ENCODE results near the gene RAB6B. TPM values are rescaled to one million over a fixed set of nuclear protein-coding genes. Genes with fewer than 3 reads are reported as not detected.

The RAB6B gene
- total and polyA plus RNA-seq, 4 experiments from 2014 or later: 0.34 to 1.8 (median 0.46) TPM

DNA sequence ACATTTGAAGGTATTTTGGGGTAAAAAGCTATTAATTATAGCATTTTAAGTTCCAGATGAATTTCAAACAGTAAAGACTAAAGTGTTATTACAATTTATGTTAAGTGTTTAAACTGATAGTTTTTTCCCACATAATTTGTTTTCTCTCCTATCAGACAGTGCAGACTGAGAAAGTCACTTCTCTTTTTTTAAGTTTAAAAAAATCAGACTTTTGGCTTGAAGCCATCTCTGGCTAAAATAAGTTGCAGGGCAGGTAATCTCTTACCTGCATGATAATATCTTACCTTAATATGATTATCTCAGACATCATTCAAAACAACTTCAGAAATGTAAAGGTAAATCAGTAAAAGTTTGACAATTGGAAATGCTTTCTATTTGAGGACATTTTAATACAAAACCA lies 21.5 kb upstream of the RAB6B start:
- POLR2A ChIA-PET (ENCODE audit: partially characterized antibody): no interaction called here

DNA sequence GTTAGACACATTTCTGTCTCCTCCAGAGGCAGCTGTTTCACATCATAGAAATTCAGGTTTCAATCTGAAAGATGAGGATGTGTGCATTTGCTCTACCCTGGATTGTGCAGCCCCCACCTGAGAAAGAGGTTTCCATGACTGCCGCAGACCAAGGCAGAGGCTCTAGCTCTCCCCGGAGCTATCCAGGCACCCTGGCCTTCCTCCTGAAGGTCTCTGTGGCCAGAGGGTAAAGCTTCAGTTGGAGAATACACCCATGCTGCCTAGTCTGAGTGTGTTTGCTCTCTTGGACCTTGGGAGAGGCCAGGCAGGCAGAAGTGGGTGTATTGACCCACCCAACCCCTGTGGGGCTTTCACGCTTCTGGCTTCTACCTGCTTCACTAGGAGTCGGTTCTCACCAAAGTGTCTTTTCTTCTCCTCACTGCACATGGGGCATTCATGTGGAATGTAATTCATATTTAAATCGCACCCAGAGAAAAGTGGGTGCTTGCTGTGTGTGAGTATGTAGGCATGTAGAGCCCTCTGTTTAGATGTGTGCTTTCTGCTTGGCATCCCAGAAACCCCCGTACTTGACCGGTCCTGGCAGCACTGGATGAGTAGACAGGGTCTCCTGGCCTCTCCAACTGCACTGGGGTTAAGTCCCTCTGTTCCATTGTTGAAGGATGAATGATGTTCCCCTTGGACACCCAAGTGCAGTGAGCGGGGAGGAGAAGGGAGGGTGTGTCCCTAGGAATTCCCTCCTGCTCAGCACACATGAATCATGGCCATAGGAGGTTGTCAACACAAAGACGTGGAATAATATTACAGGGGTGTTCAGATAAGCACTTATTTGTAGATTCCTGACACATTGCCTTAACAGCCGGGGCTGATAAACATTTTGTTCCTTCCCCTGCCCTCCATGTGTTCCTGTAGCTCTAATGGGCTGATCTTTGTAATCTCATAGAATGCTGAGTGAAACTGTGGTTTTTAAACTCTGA lies 20.3 kb upstream of the RAB6B start:
- Histone ChIP-seq H3K27ac (ENCODE audit: low read depth, low read length) (no peak overlapping the region), H3K4me1 (ENCODE audit: insufficient read depth, low read length) (no peaks in the 10 kb centered on the region), H3K4me3 (ENCODE audit: low read length in 2 of 2) (no peak overlapping the region), H3K9me3 (ENCODE audit: control insufficient read depth in 1 of 2, low read length in 2 of 2) (no peaks in the 10 kb centered on the region), H3K27me3 (ENCODE audit: insufficient read depth, low read length) (peaks cover 16% of the 10 kb centered on the region), H3K36me3 (ENCODE audit: insufficient read depth, low read length) (no peaks in the 10 kb centered on the region)
- CTCF ChIA-PET (ENCODE audit: partially characterized antibody): interaction anchor here (0.5 kb wide), 1 partner anchor 245 kb away, joined by 3 read pairs; no protein-coding TSS in a partner anchor
- peaks cover 17 to 21% of the 10 kb centered on the region in 2 donors for H3K27me3 Mint-ChIP-seq
- peaks cover 0 to 7% (median 2%) of the 10 kb centered on the region in 8 donors for H3K9me3 Mint-ChIP-seq
- DNase-seq: no peak
- POLR2A ChIA-PET (ENCODE audit: partially characterized antibody): no interaction called here
- no peaks in the 10 kb centered on the region for H3K36me3 Mint-ChIP-seq
- H3K4me3 Mint-ChIP-seq: no peak overlapping the region
- no peak overlapping the region for H3K27ac Mint-ChIP-seq
- H3K4me1 Mint-ChIP-seq: no peaks in the 10 kb centered on the region
- intact Hi-C loops (cut with micrococcal nuclease): no loop called here

More for the DNA sequence above, 21.5 kb upstream of the RAB6B start:
- peaks cover 17 to 22% of the 10 kb centered on the region in 2 donors for H3K27me3 Mint-ChIP-seq
- intact Hi-C loops (cut with micrococcal nuclease): no loop called here
- no peaks in the 10 kb centered on the region for H3K4me1 Mint-ChIP-seq
- no peak for DNase-seq
- Histone ChIP-seq H3K9me3 (ENCODE audit: control insufficient read depth in 1 of 2, low read length in 2 of 2) (no peaks in the 10 kb centered on the region), H3K4me3 (ENCODE audit: low read length in 2 of 2) (no peak overlapping the region), H3K27me3 (ENCODE audit: insufficient read depth, low read length) (peaks cover 16% of the 10 kb centered on the region), H3K36me3 (ENCODE audit: insufficient read depth, low read length) (no peaks in the 10 kb centered on the region), H3K27ac (ENCODE audit: low read depth, low read length) (no peak overlapping the region), H3K4me1 (ENCODE audit: insufficient read depth, low read length) (no peaks in the 10 kb centered on the region)
- H3K9me3 Mint-ChIP-seq: peaks cover 0 to 7% (median 2%) of the 10 kb centered on the region in 8 donors
- H3K4me3 Mint-ChIP-seq: no peak overlapping the region
- CTCF ChIA-PET (ENCODE audit: partially characterized antibody): no interaction called here
- H3K36me3 Mint-ChIP-seq: no peaks in the 10 kb centered on the region
- H3K27ac Mint-ChIP-seq: no peak overlapping the region

DNA sequence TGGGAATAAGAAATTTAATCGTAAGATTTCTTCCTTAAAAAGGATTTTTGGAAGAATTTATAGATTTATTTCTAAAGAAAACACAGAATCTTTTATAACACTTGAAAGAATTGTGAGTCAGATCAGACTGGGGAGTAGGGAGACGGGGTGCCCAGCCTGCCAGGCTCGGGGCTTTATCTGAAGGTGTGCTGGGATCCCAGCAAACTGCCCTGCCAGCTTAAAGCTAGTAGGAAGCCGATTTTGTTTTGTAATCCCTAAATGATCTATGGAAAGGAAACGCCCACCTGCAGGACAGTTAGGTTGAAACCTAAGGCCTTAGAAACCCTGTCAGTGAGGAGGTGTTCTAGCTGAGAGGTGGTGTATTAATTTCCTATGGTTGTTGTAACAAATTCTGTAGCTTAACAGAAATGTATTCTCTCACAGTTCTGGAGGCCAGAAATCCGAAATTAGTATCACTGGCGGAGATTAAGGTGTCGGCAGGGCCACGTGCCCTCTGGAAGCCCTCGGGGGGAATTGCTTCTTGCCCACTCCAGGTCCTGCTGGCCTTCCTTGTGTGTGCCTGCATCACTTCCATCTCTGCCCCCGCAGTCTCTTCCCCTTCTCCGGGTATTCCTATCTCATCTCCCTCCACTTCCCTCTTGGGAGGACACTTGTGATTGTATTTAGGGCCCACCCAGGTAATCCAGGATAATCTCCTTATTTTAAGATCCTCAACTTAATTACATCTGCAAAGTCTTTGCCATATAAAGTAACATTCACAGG lies 19.3 kb upstream of the RAB6B start:
- ChIA-PET POLR2A (ENCODE audit: partially characterized antibody) (no interaction called here), CTCF (ENCODE audit: partially characterized antibody) (no interaction called here)
- Mint-ChIP-seq H3K4me3 (no peak overlapping the region), H3K27ac (no peak overlapping the region), H3K27me3 (peaks cover 18 to 23% of the 10 kb centered on the region in 2 donors), H3K4me1 (no peaks in the 10 kb centered on the region), H3K36me3 (no peaks in the 10 kb centered on the region), H3K9me3 (peaks cover 0 to 7% (median 2%) of the 10 kb centered on the region in 8 donors)
- Histone ChIP-seq H3K27me3 (ENCODE audit: insufficient read depth, low read length) (peaks cover 16% of the 10 kb centered on the region), H3K4me1 (ENCODE audit: insufficient read depth, low read length) (no peaks in the 10 kb centered on the region), H3K4me3 (ENCODE audit: low read length in 2 of 2) (no peak overlapping the region), H3K27ac (ENCODE audit: low read depth, low read length) (no peak overlapping the region), H3K9me3 (ENCODE audit: control insufficient read depth in 1 of 2, low read length in 2 of 2) (no peaks in the 10 kb centered on the region), H3K36me3 (ENCODE audit: insufficient read depth, low read length) (no peaks in the 10 kb centered on the region)
- no peak for DNase-seq
- intact Hi-C loops (cut with micrococcal nuclease): no loop called here

DNA sequence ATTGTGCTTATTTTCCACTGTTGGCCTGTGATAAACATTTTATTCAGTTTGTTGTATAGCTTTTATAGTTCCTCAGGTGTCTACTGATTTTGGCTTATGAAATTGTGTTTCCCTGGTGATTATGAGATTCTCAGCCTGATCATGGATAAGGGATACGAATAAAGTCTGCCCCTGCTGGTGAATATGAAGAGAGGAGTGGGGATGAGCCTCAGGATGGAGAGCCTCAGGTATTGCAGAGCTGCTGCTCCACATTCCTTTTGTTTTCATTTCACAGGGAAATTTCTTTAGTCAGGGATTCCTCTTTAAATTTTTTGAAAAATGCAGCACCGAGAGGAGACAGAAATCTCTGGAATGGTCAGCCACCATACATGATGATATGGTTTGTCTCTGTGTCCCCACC lies 14.7 kb upstream of the RAB6B start:
- H3K36me3 Mint-ChIP-seq: no peaks in the 10 kb centered on the region
- H3K4me3 Mint-ChIP-seq: no peak overlapping the region
- no peak overlapping the region for H3K27ac Mint-ChIP-seq
- H3K27me3 ChIP-seq (ENCODE audit: insufficient read depth, low read length): peaks cover 7% of the 10 kb centered on the region
- H3K9me3 ChIP-seq (ENCODE audit: control insufficient read depth in 1 of 2, low read length in 2 of 2): no peaks in the 10 kb centered on the region
- H3K27me3 Mint-ChIP-seq: peaks cover 9% of the 10 kb centered on the region in 2 donors
- ChIA-PET POLR2A (ENCODE audit: partially characterized antibody) (no interaction called here), CTCF (ENCODE audit: partially characterized antibody) (no interaction called here)
- DNase-seq: no peak
- H3K36me3 ChIP-seq (ENCODE audit: insufficient read depth, low read length): no peaks in the 10 kb centered on the region
- H3K4me3 ChIP-seq (ENCODE audit: low read length in 2 of 2): no peak overlapping the region
- no peaks in the 10 kb centered on the region for H3K4me1 ChIP-seq (ENCODE audit: insufficient read depth, low read length)
- intact Hi-C loops (cut with micrococcal nuclease): no loop called here
- H3K4me1 Mint-ChIP-seq: no peaks in the 10 kb centered on the region
- H3K27ac ChIP-seq (ENCODE audit: low read depth, low read length): no peak overlapping the region
- no peaks in the 10 kb centered on the region for H3K9me3 Mint-ChIP-seq

DNA sequence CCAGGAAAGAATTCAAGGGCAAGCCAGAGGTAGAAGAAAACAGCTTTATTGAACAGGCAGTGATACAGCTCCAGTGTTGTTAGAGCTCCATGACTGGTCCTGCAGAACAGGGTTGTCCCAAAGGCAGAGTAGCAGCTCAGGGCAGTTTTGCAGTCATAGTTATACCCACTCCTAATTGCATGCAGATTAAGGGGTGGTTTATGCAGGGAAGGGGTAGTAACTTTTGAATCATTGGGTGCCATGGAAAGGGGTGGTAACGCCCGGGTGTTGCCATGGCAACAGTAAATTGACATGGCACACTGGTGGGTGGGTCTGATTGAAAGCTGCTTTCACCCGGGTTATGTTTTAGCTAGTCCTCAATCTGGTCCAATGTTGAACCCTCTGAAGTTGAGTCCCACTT lies 9.7 kb upstream of the RAB6B start:
- H3K27ac ChIP-seq (ENCODE audit: low read depth, low read length): no peak overlapping the region
- DNase-seq: no peak
- intact Hi-C loops (cut with micrococcal nuclease): no loop called here
- Mint-ChIP-seq H3K4me1 (no peaks in the 10 kb centered on the region), H3K4me3 (no peak overlapping the region), H3K9me3 (peaks cover 0 to 10% (median 6%) of the 10 kb centered on the region in 8 donors), H3K27ac (no peak overlapping the region), H3K27me3 (peaks cover 3 to 9% of the 10 kb centered on the region in 2 donors), H3K36me3 (no peaks in the 10 kb centered on the region)
- H3K4me3 ChIP-seq (ENCODE audit: low read length in 2 of 2): no peak overlapping the region
- POLR2A ChIA-PET (ENCODE audit: partially characterized antibody): no interaction called here
- H3K36me3 ChIP-seq (ENCODE audit: insufficient read depth, low read length): no peaks in the 10 kb centered on the region
- CTCF ChIA-PET (ENCODE audit: partially characterized antibody): no interaction called here
- no peaks in the 10 kb centered on the region for H3K9me3 ChIP-seq (ENCODE audit: control insufficient read depth in 1 of 2, low read length in 2 of 2)
- no peaks in the 10 kb centered on the region for H3K27me3 ChIP-seq (ENCODE audit: insufficient read depth, low read length)
- H3K4me1 ChIP-seq (ENCODE audit: insufficient read depth, low read length): no peaks in the 10 kb centered on the region

DNA sequence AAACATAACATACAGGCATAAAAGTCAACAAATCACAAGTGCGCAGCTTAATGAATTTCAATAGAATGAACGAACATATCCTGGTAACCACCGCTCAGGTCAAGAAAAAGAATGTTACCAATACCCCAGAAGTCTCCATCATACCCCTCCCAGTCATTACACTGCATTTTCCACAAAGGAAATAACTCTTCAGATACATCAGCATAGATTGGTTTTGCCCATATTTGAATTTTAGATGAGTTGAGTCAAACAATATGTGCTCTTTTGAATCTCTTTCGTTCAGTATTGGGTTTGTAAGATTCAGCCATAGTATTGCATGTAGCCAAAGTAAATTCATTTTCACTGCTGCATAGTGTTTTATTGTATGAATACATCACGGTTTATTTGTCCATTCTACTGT lies 6.2 kb upstream of the RAB6B start:
- Mint-ChIP-seq H3K4me3 (no peak overlapping the region), H3K27ac (no peak overlapping the region), H3K27me3 (peaks cover 12 to 15% of the 10 kb centered on the region in 2 donors), H3K9me3 (peaks cover 0 to 10% (median 6%) of the 10 kb centered on the region in 8 donors), H3K36me3 (no peaks in the 10 kb centered on the region), H3K4me1 (peaks cover 0 to 5% (median 1%) of the 10 kb centered on the region in 4 donors)
- POLR2A ChIA-PET (ENCODE audit: partially characterized antibody): no interaction called here
- no peak overlapping the region for H3K27ac ChIP-seq (ENCODE audit: low read depth, low read length)
- CTCF ChIA-PET (ENCODE audit: partially characterized antibody): no interaction called here
- no peaks in the 10 kb centered on the region for H3K9me3 ChIP-seq (ENCODE audit: control insufficient read depth in 1 of 2, low read length in 2 of 2)
- no peaks in the 10 kb centered on the region for H3K36me3 ChIP-seq (ENCODE audit: insufficient read depth, low read length)
- H3K27me3 ChIP-seq (ENCODE audit: insufficient read depth, low read length): no peaks in the 10 kb centered on the region
- no peaks in the 10 kb centered on the region for H3K4me1 ChIP-seq (ENCODE audit: insufficient read depth, low read length)
- no peak overlapping the region for H3K4me3 ChIP-seq (ENCODE audit: low read length in 2 of 2)
- no peak for DNase-seq
- intact Hi-C loops (cut with micrococcal nuclease): no loop called here

DNA sequence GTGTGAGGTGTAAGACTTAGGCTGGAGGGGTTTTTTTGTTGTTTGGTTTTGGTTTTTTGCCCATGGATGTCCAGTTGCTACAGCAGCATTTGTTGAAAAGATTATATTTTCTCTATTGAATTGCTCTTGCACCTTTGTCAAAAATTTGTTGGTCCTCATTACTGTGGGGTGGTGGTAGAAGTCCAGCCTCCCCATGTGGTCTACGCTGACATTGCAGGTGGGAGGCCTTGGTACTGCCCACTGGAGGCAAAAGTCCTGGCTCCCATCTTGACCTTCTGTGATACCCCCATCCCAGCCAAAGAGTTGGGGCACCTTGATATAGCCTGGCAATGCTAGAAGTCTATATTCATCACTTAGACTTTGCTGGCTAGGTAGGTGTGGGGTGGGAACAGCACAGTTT lies 5.4 kb upstream of the RAB6B start:
- Histone ChIP-seq H3K9me3 (ENCODE audit: control insufficient read depth in 1 of 2, low read length in 2 of 2) (no peaks in the 10 kb centered on the region), H3K27ac (ENCODE audit: low read depth, low read length) (no peak overlapping the region), H3K27me3 (ENCODE audit: insufficient read depth, low read length) (no peaks in the 10 kb centered on the region), H3K36me3 (ENCODE audit: insufficient read depth, low read length) (no peaks in the 10 kb centered on the region), H3K4me3 (ENCODE audit: low read length in 2 of 2) (no peak overlapping the region), H3K4me1 (ENCODE audit: insufficient read depth, low read length) (no peaks in the 10 kb centered on the region)
- Mint-ChIP-seq H3K27me3 (peaks cover 16 to 22% of the 10 kb centered on the region in 2 donors), H3K4me1 (peaks cover 0 to 10% (median 5%) of the 10 kb centered on the region in 4 donors), H3K36me3 (no peaks in the 10 kb centered on the region), H3K27ac (no peak overlapping the region), H3K9me3 (peaks cover 0 to 10% (median 6%) of the 10 kb centered on the region in 8 donors), H3K4me3 (no peak overlapping the region)
- CTCF ChIA-PET (ENCODE audit: partially characterized antibody): no interaction called here
- DNase-seq: no peak
- POLR2A ChIA-PET (ENCODE audit: partially characterized antibody): no interaction called here
- intact Hi-C loops (cut with micrococcal nuclease): no loop called here
